Small intestine (tissue), 7 donors: ENCODE measurements around the gene GADD45GIP1. TPM values are rescaled to one million over a fixed set of nuclear protein-coding genes. Genes with fewer than 3 reads are reported as not detected.

Source experiments
- DNase-seq, 2 donors: peaks; one replicate each; pipeline versions ENCODE4 v3.0.0 to v3.0.0-alpha.2; 2013
- FAIRE-seq: peaks from 2 replicates; lab custom pipeline; 2012; peaks lifted over from hg19 to GRCh38; lab: Jason Lieb, UNC
- H3K27ac ChIP-seq, 3 donors: one replicate each; pipeline ENCODE4 v1.5.1; 2013; ENCODE audit warnings: low read length in 2 of 3, mild to moderate bottlenecking in 2 of 3, control low read depth in 1 of 3, inconsistent platforms in 1 of 3, low read depth in 1 of 3, moderate library complexity in 1 of 3
- H3K27me3 ChIP-seq, 3 donors: one replicate each; pipeline ENCODE4 v1.6.1; 2013; ENCODE audit warnings: low read length in 3 of 3, inconsistent platforms in 1 of 3; ENCODE audit not compliant: control insufficient read depth in 3 of 3, insufficient read depth in 3 of 3
- H3K36me3 ChIP-seq, 3 donors: one replicate each; pipeline ENCODE4 v1.6.1; 2013; ENCODE audit warnings: low read length in 3 of 3, inconsistent platforms in 1 of 3, low read depth in 1 of 3, mild to moderate bottlenecking in 1 of 3, moderate library complexity in 1 of 3; ENCODE audit not compliant: control insufficient read depth in 3 of 3, insufficient read depth in 2 of 3
- H3K4me1 ChIP-seq, 3 donors: one replicate each; pipeline ENCODE4 v1.6.1; 2013; ENCODE audit warnings: low read length in 2 of 3, inconsistent platforms in 1 of 3, low read depth in 1 of 3, mild to moderate bottlenecking in 1 of 3, moderate library complexity in 1 of 3; ENCODE audit not compliant: control insufficient read depth in 3 of 3, insufficient read depth in 2 of 3
- H3K4me3 ChIP-seq, 3 donors: one replicate each; pipeline ENCODE4 v1.5.1; 2013; ENCODE audit warnings: low read length in 3 of 3, control low read depth in 1 of 3, inconsistent platforms in 1 of 3, low read depth in 1 of 3, mild to moderate bottlenecking in 1 of 3, moderate library complexity in 1 of 3
- H3K9me3 ChIP-seq, 2 donors: one replicate each; pipeline ENCODE4 v1.6.1; 2013; ENCODE audit warnings: low read depth in 1 of 2, low read length in 1 of 2; ENCODE audit not compliant: control insufficient read depth in 2 of 2, insufficient read depth in 1 of 2
- WGBS, 3 donors: extraction: QIAGEN DNeasy Blood & Tissue Kit; methylation state at CpG; one replicate each; pipeline ENCODE4 v1.1.7; 2013; 5-methylcytosine and 5-hydroxymethylcytosine counted together
- polyA plus RNA-seq, 4 donors: library from polyadenylated mRNA; stranded (reverse) in 3 of 4; unstranded in 1 of 4; fragments of 200-250 nt in 3 of 4; fragments of 120-200 nt in 1 of 4; gene quantifications; one replicate each; pipeline versions ENCODE4 v1.2.1 to v1.2.3, GENCODE V29; 2013
- donor health status: healthy with polysubstance abuse.
- donor health status: control.
- donor health status: control.
- donor health status: Bipolar disorder and iron deficiency.
- donor health status: healthy.

The GADD45GIP1 gene
- polyA plus RNA-seq, 4 donors: 27.0 to 42.2 (median 36.1) TPM

GRCh38 chr19:12986726-12987125 lies 29.7 kb upstream of the GADD45GIP1 start:
- no peak overlapping the region for H3K27ac ChIP-seq
- WGBS, 3 donors: 93 to 96% (median 96%) methylated on average over 12 of the region's 12 CpGs
- H3K36me3 ChIP-seq: no peaks in the 10 kb centered on the region
- no peak for FAIRE-seq
- H3K4me1 ChIP-seq: peaks cover 0 to 17% (median 0%) of the 10 kb centered on the region in 3 donors
- H3K9me3 ChIP-seq: no peaks in the 10 kb centered on the region
- H3K27me3 ChIP-seq: peaks cover 0 to 84% (median 0%) of the 10 kb centered on the region in 3 donors
- H3K4me3 ChIP-seq: no peak overlapping the region
- no peak for DNase-seq

GRCh38 chr19:12985049-12985776 lies 28.2 kb upstream of the GADD45GIP1 start:
- Histone ChIP-seq H3K27ac (peak overlapping the region in 2 of 3 donors; percentile 32 to 52), H3K27me3 (peaks cover 0 to 76% (median 0%) of the 10 kb centered on the region in 3 donors), H3K4me3 (no peak overlapping the region), H3K4me1 (peaks cover 0 to 17% (median 0%) of the 10 kb centered on the region in 3 donors), H3K36me3 (no peaks in the 10 kb centered on the region), H3K9me3 (no peaks in the 10 kb centered on the region)
- FAIRE-seq (no peak), DNase-seq (peak; percentile 68 to 92)
- WGBS, 3 donors: 12 to 40% (median 16%) methylated on average over 16 of the region's 16 CpGs

GRCh38 chr19:12984683-12985048 lies 27.6 kb upstream of the GADD45GIP1 start:
- WGBS, 3 donors: 19 to 30% (median 28%) methylated on average over 10 of the region's 10 CpGs
- DNase-seq (no peak), FAIRE-seq (no peak)
- no peaks in the 10 kb centered on the region for H3K9me3 ChIP-seq
- peaks cover 0 to 71% (median 0%) of the 10 kb centered on the region in 3 donors for H3K27me3 ChIP-seq
- no peak overlapping the region for H3K4me3 ChIP-seq
- no peaks in the 10 kb centered on the region for H3K36me3 ChIP-seq
- H3K27ac ChIP-seq: peak overlapping the region in 2 of 3 donors; percentile 32 to 52
- H3K4me1 ChIP-seq: peaks cover 0 to 17% (median 0%) of the 10 kb centered on the region in 3 donors

GRCh38 chr19:12984143-12984627 lies 27.2 kb upstream of the GADD45GIP1 start:
- H3K4me1 ChIP-seq: peaks cover 0 to 17% (median 0%) of the 10 kb centered on the region in 3 donors
- no peaks in the 10 kb centered on the region for H3K36me3 ChIP-seq
- H3K27me3 ChIP-seq: peaks cover 0 to 67% (median 0%) of the 10 kb centered on the region in 3 donors
- H3K4me3 ChIP-seq: no peak overlapping the region
- H3K9me3 ChIP-seq: no peaks in the 10 kb centered on the region
- DNase-seq: no peak
- no peak for FAIRE-seq
- WGBS, 3 donors: 55 to 71% (median 59%) methylated on average over 3 of the region's 3 CpGs
- H3K27ac ChIP-seq: peak overlapping the region in 1 of 3 donors; percentile 52

- peaks cover 0 to 17% (median 0%) of the 10 kb centered on the region in 3 donors for H3K4me1 ChIP-seq
- H3K27me3 ChIP-seq: peaks cover 0 to 65% (median 0%) of the 10 kb centered on the region in 3 donors
- peak overlapping the region in 1 of 3 donors; percentile 3 for H3K4me3 ChIP-seq
- 7 to 9% (median 8%) methylated on average over 44 to 51 of the region's 51 CpGs for WGBS, 3 donors
- H3K9me3 ChIP-seq: no peaks in the 10 kb centered on the region
- DNase-seq: peak; percentile 70 to 90
- FAIRE-seq: no peak
- H3K36me3 ChIP-seq: no peaks in the 10 kb centered on the region
- no peak overlapping the region for H3K27ac ChIP-seq
Observed at GRCh38 chr19:12983542-12984142, 26.6 kb upstream of the GADD45GIP1 start.

- 9 to 51% (median 29%) methylated on average over 9 to 10 of the region's 10 CpGs for WGBS, 3 donors
- Histone ChIP-seq H3K9me3 (no peaks in the 10 kb centered on the region), H3K27me3 (peaks cover 0 to 62% (median 0%) of the 10 kb centered on the region in 3 donors), H3K27ac (no peak overlapping the region), H3K4me1 (peaks cover 0 to 17% (median 0%) of the 10 kb centered on the region in 3 donors), H3K36me3 (no peaks in the 10 kb centered on the region), H3K4me3 (peak overlapping the region in 1 of 3 donors; percentile 3)
- DNase-seq (no peak), FAIRE-seq (no peak)
Observed at GRCh38 chr19:12983091-12983490, 26.1 kb upstream of the GADD45GIP1 start.

- 73 to 88% (median 82%) methylated on average over 6 of the region's 6 CpGs for WGBS, 3 donors
- Histone ChIP-seq H3K4me3 (no peak overlapping the region), H3K27ac (no peak overlapping the region), H3K9me3 (no peaks in the 10 kb centered on the region), H3K36me3 (no peaks in the 10 kb centered on the region), H3K4me1 (peaks cover 0 to 17% (median 0%) of the 10 kb centered on the region in 3 donors), H3K27me3 (peaks cover 0 to 57% (median 0%) of the 10 kb centered on the region in 3 donors)
- DNase-seq (no peak), FAIRE-seq (no peak)
Observed at GRCh38 chr19:12982648-12983047, 25.6 kb upstream of the GADD45GIP1 start.

GRCh38 chr19:12979974-12980373 lies 23.0 kb upstream of the GADD45GIP1 start:
- 64 to 75% (median 73%) methylated on average over 3 of the region's 3 CpGs for WGBS, 3 donors
- no peaks in the 10 kb centered on the region for H3K36me3 ChIP-seq
- no peak for FAIRE-seq

More at GRCh38 chr19:12979974-12980373, 23.0 kb upstream of the GADD45GIP1 start:
- Histone ChIP-seq H3K27me3 (peaks cover 0 to 33% (median 2%) of the 10 kb centered on the region in 3 donors), H3K4me3 (no peak overlapping the region), H3K4me1 (peaks cover 0 to 7% (median 0%) of the 10 kb centered on the region in 3 donors), H3K27ac (no peak overlapping the region), H3K9me3 (no peaks in the 10 kb centered on the region)
- peak in 1 of 2 donors; percentile 24 for DNase-seq
